HG02610 (cell line): Measurements from ENCODE around the gene XRCC4.
A peak's percentile ranks its signal among the peaks of the same experiment; 100 is the strongest.
"Not testable (repeated sequence)": the region's sequence is repeated elsewhere in the genome, so short reads cannot be mapped to it uniquely, and the experiment has no call there.

Experiments
- ATAC-seq: cut with Tn5 transposase; IDR thresholded peaks from one replicate; pipeline ENCODE4 v1.9.1; 2021; ENCODE audit warnings: mild to moderate bottlenecking, moderate library complexity; ENCODE audit not compliant: unreplicated experiment

The XRCC4 gene

DNA sequence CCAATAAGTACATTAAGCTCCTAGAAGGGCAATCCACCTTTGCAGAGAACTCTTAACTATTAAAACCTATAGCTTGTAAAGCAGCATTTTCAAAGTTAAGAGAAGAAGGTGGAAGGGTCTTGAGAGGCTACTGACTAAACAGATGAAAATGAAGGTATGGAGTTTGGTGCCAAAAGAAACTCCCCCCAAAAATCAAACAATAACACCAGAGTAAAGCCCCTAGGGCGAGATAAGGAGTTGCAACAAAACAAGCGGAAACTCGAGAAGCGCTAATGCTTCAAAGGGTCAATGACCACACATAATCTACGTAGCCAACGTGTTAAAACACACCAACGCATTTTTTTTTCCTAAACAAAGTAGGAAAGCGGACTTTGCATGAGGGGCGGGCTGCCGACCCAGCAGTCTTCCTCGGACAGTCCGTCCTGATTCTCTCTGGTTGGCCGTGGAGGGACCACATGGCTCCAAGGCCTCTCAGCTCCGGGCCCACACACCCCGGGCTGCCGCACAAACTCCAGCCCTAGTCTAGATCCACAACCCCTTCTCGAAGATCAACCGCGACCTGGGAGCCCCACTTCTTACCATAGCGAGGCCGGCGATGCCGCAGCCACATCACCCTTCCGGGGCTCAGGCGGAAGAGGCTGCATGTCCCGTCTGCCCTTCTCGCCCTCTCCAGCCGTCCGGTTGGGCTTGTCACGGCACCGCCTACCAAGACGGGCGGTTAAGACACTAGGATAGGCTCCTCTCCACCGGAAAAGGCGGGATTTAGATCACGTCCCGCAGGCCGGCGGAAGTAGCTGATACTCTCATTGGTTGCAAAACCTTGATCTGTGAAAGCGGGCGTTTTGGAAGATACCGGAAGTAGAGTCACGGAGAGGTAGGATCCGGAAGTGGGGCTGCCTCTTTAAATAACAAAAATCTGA is at the start of gene XRCC4, which contains the start of gene TMEM167A:
Gene XRCC4 (plus strand): TSS at position 806 of the 920 bp plus-strand sequence. CDS start 27,373 bp downstream, outside the sequence.
Gene TMEM167A (minus strand): TSS at position 653 of the 920 bp plus-strand sequence. CDS start 71 bp downstream, at position 582.
- ATAC-seq = peak; percentile 99

DNA sequence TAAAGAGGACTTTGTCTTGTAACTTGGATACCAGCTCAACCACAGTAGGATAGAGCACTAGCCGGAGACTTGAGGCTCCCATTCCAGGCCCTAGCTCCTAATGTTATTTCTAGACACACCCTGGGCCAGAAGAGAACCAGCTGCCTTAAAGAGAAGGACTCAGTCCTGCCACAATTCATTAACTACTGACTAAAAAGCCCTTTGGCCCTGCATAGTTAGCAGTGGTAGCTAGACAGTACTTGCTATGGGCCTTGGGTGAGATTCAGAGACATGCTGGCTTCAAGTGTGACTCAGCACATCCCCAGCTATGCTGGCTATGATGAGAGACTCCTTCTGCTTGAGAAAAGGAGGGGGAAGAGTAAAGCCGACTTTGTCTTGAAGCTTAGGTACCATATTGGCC is 47.4 kb upstream of the XRCC4 start:
- ATAC-seq = no peak

DNA sequence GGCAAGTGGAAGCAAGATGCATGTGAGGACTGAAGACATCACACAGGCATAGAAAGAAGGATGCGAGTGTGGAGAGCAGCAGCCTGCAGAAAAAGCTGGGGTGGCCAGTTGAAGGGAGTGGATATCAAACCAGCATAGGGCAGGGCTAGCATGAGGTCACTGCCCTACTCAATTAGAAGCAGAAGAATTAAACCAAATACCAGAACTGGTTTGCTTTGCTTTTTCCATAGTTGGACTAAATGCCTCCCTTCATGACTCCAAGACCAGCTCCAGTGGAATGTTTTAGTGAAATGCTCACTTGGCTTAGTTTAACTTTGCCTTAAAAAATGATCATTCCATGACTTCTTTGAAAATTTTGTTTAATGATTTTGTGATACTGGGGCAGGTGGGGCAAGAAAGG is 46.0 kb upstream of the XRCC4 start:
- ATAC-seq = no peak

DNA sequence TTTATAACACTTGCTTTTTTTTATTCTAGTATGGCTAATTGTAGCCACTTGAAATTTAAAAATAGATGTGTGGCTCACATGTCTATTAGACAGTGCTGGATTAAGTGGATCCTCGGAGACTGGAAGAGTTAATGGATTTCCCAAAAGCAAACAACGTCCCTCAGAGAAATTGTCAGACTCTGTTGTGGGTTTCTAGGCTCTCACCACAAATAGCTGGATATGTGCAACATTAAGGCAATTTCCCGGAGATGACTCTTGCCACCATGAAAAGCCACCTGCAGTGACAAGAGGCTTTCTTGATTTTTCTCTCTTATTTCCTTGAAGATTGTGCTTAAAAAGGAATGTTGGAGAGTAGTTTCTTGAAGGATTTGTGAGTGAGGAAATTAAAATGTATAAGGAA is 43.3 kb upstream of the XRCC4 start:
- ATAC-seq = no peak

DNA sequence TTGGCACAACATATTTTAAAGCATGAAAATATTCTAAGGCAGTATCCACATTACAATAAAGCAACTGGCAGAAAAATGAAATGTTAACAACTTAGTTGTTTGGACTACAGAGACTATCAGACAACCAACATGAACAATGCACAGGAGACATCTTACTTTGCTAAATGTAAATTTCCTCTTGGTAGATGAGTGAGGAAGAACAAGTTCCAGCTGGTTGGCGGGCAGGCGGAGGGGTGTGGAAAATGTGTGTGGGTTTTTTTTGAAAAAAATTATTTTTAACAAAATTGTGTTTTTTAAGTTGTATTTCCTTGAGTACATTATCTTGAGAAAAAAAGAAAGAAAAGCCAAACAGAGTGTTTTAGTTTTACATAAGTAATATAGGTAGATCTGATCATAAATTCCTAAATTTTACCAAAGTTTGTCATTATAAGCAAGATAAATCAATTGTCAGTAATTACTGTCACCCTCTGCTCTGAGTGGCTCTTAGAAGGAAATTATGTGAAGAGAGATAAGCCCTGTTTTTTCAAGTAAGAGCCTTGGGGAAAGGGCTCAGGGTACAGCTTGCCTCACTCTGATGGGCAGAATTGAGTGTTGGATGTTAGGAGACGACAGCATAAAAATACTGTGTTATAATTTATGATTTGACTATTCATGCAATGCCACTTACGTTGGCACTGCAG is 42.7 kb upstream of the XRCC4 start:
- no peak for ATAC-seq

DNA sequence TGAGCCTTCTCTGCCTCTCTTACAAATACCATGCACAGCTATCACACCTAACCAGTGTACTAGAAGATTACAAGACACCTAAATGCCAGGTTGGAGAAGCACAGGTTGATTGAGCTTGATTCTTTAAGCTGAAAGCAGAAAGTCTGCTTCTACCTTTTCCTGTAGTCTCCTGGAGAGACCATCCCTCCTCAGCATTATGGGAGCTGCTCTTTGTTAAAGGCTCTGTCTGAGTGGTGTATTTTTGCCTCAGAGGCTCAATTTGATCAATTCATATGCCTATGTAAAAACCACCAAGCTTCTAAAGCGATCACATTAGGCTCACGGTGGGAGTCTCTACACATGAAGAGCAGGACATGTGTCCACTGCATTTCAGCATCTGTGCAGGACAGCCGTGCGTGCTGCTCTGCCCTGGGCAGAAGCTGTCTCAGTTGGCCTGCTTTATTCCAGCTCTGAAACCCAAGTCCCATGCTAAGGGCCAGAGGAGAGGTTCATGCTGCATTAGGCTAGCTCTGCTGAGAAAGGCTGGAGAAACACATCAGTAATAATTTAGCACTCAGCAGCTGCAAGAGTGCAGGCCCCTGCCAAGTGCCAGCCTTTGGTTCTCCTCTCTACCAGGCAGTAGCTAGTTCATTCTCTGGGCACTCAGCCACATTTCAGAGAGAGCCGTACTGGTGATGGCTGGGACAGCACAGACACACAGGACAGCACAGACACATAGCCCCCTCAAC is 41.8 kb upstream of the XRCC4 start:
- no peak for ATAC-seq

DNA sequence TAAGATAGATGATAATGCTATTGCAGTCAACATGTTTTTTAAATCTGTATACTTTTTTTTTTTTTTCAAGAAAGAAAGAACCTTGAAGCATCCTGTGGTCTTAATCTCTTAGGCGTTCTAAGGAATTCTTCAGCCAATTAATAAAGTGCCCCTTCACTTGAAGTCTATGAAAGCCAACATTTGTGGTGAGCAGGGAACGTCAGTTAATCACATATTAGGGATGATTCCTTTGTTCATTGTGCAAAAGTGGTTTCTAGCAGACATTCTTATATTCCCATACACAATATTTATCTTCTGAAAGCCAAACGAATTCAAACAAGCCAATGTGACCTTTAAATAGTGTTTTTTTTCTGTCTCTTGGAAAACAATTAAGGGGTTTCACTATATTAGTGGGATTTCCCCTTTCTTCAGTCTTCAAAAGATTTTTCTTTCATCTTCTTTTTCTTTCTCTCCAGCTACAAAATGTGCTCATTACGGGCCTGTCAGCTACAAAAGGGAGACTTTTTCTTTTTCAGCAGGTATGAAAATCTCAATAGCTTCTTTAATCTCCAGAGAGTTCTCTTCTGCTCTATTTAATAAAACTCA is 40.3 kb upstream of the XRCC4 start:
- ATAC-seq = no peak

DNA sequence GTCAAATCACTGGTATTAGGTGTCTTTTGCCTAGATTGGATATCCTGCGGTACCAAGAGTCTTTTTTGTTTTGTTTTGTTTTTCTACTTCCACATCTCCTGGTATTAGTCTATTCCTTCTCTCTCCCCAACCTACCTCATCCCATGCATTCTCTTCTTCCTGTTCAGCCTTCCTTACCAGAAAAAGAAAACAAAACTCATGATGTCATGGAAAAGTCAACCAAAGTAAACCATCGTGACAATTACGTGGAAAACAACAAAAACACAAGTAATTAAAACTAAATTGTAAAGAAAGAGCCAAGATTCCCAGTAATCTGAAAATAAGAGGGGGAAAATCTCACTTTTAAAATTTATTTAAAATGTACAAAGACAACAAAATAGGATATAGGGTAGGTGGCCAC is 38.4 kb upstream of the XRCC4 start:
- no peak for ATAC-seq

DNA sequence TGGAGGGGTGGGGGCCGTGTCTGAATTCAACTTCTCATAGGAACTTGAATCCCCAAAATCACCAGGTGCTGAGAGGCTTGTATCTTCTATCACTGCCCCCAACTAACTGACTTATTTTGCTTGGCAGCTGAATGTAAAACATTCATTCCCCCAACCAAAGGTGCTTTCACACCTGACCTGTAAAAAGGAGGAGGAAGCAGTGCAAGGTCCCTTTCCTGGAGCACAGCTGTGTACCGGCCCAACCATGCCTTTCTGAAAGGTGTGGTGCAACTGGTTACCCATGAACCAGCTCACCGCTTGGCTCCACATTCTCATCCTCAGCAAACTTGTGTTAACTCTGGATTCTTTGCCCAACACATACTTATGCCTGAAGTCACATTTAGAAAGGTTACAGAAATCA is 34.8 kb upstream of the XRCC4 start:
- no peak for ATAC-seq

DNA sequence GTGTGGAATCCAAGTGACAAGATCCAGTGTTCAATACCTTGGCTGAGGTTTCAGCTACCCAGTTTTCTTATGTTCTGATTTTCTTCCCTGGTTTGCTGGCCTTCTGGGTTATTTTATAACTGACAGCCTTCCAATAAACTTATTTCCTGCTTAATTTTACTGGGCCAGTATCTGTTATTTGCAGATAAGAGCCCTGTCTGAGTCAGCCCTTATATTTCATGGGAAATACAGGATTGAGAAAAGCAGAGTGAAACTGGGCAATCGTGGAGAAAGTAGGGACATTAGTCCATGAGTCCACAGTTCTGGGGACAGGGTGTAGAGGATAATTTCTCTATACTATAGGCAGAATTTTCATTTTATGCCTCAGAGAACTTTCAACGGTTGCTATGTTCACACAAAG is 32.4 kb upstream of the XRCC4 start:
- no peak for ATAC-seq

DNA sequence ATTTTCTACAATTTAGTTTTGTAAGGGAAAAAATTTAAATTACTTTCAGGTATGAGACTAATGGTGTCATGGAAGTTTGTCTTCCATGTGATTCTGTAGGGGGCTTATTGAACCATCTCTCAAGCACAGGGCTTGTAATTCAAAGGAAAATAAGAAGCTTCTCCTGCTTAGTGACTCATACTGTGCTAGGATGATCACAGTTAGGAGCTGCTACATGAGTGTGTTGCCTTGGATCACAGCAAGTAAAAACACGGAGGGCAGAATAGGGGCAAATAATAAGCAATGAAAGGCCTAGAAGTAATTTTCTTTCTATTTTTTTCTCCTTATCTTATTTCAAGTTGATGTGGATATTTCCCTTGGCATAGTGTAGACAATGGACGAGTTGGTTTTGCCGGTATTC is 29.1 kb upstream of the XRCC4 start:
- ATAC-seq = no peak

DNA sequence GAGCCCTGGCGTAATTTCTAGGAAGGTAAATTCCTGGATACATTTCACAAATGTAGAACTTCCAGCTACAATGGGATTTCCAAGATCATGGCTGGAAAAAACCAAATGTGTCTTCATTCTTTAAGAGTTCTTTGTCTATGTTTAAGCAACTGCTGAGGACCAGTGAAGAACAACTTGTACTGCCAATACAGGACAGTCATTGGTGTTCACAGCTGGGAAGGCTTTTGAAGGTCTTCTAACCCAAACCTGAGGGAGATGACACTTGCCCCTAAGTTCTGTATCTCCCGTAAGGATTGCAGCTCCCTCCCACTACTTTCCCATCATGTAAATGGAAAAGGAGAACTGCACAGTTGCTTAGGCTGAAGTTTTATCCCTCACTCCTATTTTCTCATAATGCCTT is 28.5 kb upstream of the XRCC4 start:
- no peak for ATAC-seq

DNA sequence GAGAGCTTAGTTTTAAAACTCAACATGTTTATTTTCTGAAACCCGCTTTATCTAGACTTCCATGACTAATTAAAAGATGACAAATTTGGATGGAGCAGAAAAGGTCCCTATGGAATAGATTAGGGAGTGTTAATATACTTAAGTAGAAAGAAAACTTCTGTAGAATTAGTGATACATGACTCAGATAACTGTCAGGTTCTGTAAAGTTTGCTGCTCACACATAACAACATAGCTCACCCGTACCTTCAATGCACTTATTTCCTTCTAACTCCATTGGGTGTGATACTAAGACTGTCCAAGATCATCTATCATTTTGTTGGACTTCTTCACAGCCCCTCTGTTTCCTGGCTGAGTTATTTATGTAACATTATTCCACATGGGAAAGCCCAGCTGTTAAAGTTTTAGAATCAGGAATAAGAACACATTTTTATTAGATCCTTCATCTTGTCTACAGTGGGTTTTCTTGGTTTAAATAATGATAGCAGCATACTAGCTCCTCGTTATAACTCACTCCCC is 27.9 kb upstream of the XRCC4 start:
- no peak for ATAC-seq

DNA sequence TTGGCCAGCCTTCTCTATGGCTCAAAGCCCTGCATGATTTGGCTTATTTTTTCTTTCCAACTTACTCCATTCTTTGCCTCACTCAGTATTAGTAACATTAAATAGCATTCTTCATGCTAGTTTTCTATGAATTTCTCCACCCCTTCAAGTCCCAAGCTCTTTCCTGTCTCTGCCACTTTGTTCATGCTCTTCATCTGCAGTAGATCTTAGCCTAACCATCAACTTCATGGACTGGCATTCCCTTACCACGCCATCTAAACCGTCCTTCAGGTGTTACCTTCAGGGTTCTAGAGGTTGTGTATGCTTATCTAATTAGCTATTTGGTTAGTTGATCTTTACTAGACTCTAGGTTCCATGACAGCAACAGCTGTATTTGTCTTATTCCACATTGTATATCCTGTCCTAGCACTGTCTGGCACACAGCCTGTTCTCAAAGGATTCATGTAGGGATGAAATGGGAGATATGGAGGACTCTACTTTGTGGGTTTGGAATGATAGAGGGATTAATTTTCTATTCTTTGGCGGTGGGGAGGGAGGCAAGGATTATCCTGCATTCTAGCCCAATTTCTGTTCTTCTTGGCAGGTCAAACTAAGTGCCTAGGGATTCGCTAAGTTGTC is 26.5 kb upstream of the XRCC4 start:
- ATAC-seq = no peak

DNA sequence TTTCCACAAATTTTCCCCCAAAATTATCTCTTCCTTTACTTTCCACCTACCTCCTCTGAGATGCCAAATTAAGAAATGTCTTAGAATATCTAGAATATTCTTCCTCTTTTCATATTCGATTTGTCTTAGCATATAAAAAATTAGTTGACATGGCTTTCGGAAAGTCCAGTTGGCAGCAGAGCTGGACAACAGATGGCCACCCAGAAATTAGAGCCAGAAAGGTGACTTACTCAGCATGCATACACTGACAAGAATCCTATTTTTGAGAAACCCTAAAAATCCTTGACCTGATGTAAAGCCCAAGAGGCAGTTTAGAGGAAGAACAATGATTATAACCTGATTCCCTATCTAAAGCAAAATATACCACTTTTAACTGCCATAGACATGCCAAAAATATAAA is 22.2 kb upstream of the XRCC4 start:
- ATAC-seq = no peak

DNA sequence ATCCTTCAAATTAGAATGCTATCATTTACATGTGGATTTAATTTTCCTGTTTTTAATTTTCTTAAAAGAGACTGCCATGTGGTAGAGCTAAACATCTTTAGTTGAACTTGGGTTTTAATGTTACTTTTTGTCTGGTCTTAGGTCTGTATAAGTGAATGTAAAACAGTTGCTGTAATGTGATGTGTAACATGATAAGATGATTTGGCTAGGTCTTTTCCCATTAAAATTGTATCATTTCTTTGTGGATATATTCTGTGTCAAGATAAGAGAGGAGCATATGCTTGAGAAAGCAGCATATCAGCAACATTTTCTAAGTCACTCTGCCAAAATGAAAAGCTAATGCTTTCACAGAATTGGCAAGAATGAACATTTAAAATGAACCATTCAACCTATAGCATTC is 18.6 kb upstream of the XRCC4 start:
- no peak for ATAC-seq

DNA sequence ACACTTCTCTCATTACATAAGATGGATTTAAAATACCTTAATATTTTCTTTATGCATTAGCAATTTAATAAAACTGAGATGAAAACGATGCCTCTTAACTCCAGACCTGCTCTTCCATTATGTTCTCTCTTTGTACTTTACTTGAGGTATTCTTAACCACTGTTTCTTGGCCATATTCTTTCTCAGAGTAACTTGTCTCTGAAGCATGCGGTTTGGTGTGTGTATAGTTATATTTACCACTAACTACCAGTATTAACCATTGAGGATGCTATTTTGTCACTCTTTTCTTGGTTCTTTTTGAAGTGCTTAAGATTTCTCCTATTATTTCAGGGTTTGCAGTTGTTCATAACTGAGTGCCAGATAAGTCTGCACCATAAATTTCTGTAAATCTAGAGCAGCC is 18.0 kb upstream of the XRCC4 start:
- ATAC-seq = no peak

DNA sequence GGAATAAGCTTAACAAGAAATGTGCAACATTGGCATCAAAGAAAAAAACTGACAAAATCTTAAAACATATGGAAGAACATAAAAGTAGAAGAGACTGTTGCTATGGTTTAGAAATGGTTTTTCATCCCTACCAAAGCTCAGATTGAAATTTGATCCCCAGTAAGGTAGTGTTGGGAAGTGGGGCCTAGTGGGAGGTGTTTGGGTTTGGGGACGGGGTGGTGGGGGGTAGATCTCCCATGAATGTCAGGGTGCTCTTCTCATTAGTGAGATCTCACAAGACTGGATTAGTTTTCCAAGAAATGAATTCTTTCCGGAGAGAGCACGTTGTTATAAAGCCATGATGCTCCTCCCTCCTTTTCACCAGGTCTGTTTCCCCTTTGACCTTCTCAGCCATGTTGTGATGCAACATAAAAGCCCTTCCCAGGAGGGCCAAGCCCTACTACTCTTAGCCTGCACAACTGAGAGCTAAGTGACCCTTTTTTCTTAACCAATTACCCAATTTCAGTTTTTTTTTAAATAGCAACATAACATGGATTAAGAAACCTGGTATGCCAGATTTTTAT is 10.7 kb upstream of the XRCC4 start:
- ATAC-seq = no peak

DNA sequence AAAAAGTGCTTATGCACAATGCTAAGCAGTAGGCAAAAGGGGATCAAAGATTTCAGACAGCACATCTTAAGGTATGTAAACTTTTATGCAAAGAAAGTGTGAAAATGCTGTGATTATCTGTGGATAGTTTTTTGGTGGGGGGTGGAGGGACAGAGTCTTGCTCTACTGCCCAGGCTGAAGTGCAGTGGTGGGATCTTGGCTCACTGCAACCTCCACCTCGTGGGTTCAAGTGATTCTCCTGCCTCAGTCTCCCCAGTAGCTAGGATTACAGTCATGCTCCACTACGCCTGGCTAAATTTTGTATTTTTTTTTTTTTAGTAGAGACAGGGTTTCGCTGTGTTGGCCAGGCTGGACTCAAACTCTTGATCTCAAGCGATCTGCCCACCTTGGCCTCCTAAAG is 10.0 kb upstream of the XRCC4 start:
- not testable (repeated sequence) for ATAC-seq
